Stomach (tissue), 4 donors: Measurements from ENCODE around the gene NHS.

Experiments used
- EP300 ChIP-seq: sonication (generic); formaldehyde crosslinking; IDR thresholded peaks from one replicate; pipeline ENCODE4 v1.6.1; 2017; ENCODE audit warnings: antibody characterized with exemption
- POLR2A ChIP-seq, 4 donors: fragments of 450-650 bp; IDR thresholded peaks; one replicate each; pipeline ENCODE4 v1.6.1; 2016; ENCODE audit warnings: antibody characterized with exemption in 4 of 4, control low read depth in 2 of 4, mild to moderate bottlenecking in 1 of 4, moderate library complexity in 1 of 4
- POLR2AphosphoS5 ChIP-seq, 3 donors: sonication (generic); formaldehyde crosslinking; IDR thresholded peaks; one replicate each; pipeline ENCODE4 v1.6.1; 2016; ENCODE audit warnings: antibody characterized with exemption in 3 of 3
- TF ChIP-seq, protein P1 (sequence below), 7 experiments: fragments of 450-650 bp in 4 of 7; fragments of 200-600 bp in 3 of 7; sonication (generic) in 3 of 7; IDR thresholded peaks; one replicate each; pipeline ENCODE4 v1.5.1; 2016 to 2019; ENCODE audit warnings: antibody characterized with exemption in 7 of 7, control low read depth in 2 of 7, mild to moderate bottlenecking in 1 of 7

GRCh38 chrX:17537723-17538243 lies 162.8 kb downstream of the NHS start:
- TF ChIP-seq, protein P1, sequence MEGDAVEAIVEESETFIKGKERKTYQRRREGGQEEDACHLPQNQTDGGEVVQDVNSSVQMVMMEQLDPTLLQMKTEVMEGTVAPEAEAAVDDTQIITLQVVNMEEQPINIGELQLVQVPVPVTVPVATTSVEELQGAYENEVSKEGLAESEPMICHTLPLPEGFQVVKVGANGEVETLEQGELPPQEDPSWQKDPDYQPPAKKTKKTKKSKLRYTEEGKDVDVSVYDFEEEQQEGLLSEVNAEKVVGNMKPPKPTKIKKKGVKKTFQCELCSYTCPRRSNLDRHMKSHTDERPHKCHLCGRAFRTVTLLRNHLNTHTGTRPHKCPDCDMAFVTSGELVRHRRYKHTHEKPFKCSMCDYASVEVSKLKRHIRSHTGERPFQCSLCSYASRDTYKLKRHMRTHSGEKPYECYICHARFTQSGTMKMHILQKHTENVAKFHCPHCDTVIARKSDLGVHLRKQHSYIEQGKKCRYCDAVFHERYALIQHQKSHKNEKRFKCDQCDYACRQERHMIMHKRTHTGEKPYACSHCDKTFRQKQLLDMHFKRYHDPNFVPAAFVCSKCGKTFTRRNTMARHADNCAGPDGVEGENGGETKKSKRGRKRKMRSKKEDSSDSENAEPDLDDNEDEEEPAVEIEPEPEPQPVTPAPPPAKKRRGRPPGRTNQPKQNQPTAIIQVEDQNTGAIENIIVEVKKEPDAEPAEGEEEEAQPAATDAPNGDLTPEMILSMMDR (IDR thresholded peaks at IDR 0.05): no peak
- TF ChIP-seq POLR2A (IDR thresholded peaks at IDR 0.05) (no peak), POLR2AphosphoS5 (IDR thresholded peaks at IDR 0.05) (no peak), EP300 (no peak)
